Measurements from ENCODE around the gene ADM. TPM values are rescaled to one million over a fixed set of nuclear protein-coding genes. Genes with fewer than 3 reads are reported as not detected.

Gene ADM
- polyA plus RNA-seq, 4 donors = 7.4 to 14.4 (median 9.1) TPM

- DNase-seq (ENCODE audit: low read depth in 4 of 4, low spot score in 3 of 4) = no peak
Observed at GRCh38 chr11:10288881-10289764, 15.8 kb upstream of the ADM start.

GRCh38 chr11:10289765-10290380, 15.0 kb upstream of the ADM start:
- DNase-seq (ENCODE audit: low read depth in 4 of 4, low spot score in 3 of 4) = no peak

GRCh38 chr11:10291801-10292638, 12.9 kb upstream of the ADM start:
- DNase-seq (ENCODE audit: low read depth in 4 of 4, low spot score in 3 of 4) = no peak

GRCh38 chr11:10293423-10294289, 11.2 kb upstream of the ADM start, which contains the start of gene SBF2:
TSS of gene SBF2 (minus strand) at chr11:10294219. CDS start at chr11:10294069, 150 bp downstream.
- peak in 1 of 4 donors; percentile 71 for DNase-seq (ENCODE audit: low read depth in 4 of 4, low spot score in 3 of 4)

- DNase-seq (ENCODE audit: low read depth in 4 of 4, low spot score in 3 of 4) = peak in 1 of 4 donors; percentile 75
Observed at GRCh38 chr11:10294290-10294953, 10.5 kb upstream of the ADM start.

- no peak for DNase-seq (ENCODE audit: low read depth in 4 of 4, low spot score in 3 of 4)
Observed at GRCh38 chr11:10295064-10295901, 9.6 kb upstream of the ADM start.

GRCh38 chr11:10298342-10298741, 6.5 kb upstream of the ADM start:
- no peak for DNase-seq (ENCODE audit: low read depth in 4 of 4, low spot score in 3 of 4)

- DNase-seq (ENCODE audit: low read depth in 4 of 4, low spot score in 3 of 4) = no peak
Observed at GRCh38 chr11:10301656-10302358, 3.1 kb upstream of the ADM start.

- DNase-seq (ENCODE audit: low read depth in 4 of 4, low spot score in 3 of 4) = peak in 1 of 4 donors; percentile 26
Observed at GRCh38 chr11:10302359-10302743, 2.5 kb upstream of the ADM start.

GRCh38 chr11:10302744-10303557, 1.9 kb upstream of the ADM start:
- peak in 1 of 4 donors; percentile 67 for DNase-seq (ENCODE audit: low read depth in 4 of 4, low spot score in 3 of 4)

- DNase-seq (ENCODE audit: low read depth in 4 of 4, low spot score in 3 of 4) = peak in 1 of 4 donors; percentile 32
Observed at GRCh38 chr11:10303558-10304363, 1.1 kb upstream of the ADM start.

GRCh38 chr11:10305262-10305963, 540 bp downstream of the ADM start:
- DNase-seq (ENCODE audit: low read depth in 4 of 4, low spot score in 3 of 4) = peak in 1 of 4 donors; percentile 39

- peak in 1 of 4 donors; percentile 37 for DNase-seq (ENCODE audit: low read depth in 4 of 4, low spot score in 3 of 4)
Observed at GRCh38 chr11:10305964-10306918, 1.4 kb downstream of the ADM start.

GRCh38 chr11:10307022-10307399, 2.1 kb downstream of the ADM start:
- no peak for DNase-seq (ENCODE audit: low read depth in 4 of 4, low spot score in 3 of 4)
